ENCODE data around the gene SCRN3.

The SCRN3 gene

GRCh38 chr2:174412256-174412655 is 16.7 kb downstream of the SCRN3 start:
- Histone ChIP-seq H2AFZ (ENCODE audit: low read depth, low read length) (no peak overlapping the region), H3K79me2 (ENCODE audit: low read length) (no peaks in the 10 kb centered on the region), H3K36me3 (replicated peaks; ENCODE audit: low read depth, low read length) (no peaks in the 10 kb centered on the region), H3K9ac (ENCODE audit: low read length) (no peak overlapping the region), H3K4me1 (ENCODE audit: low read length) (no peaks in the 10 kb centered on the region), H3K9me3 (ENCODE audit: insufficient read depth, low read length) (no peaks in the 10 kb centered on the region), H3K4me2 (ENCODE audit: low read length) (no peak overlapping the region), H3K4me3 (ENCODE audit: low read length) (no peak overlapping the region), H3K27me3 (ENCODE audit: low read depth, low read length) (no peaks in the 10 kb centered on the region), H4K20me1 (ENCODE audit: insufficient read depth, low read length) (no peaks in the 10 kb centered on the region), H3K27ac (ENCODE audit: low read length) (no peak overlapping the region)
- TF ChIP-seq EZH2phosphoT487 (IDR thresholded peaks at IDR 0.05; ENCODE audit: low read depth) (no peak), CTCF (IDR thresholded peaks at IDR 0.05; ENCODE audit: low read depth, low read length) (no peak)

- no peak overlapping the region for H2AFZ ChIP-seq (ENCODE audit: low read depth, low read length)
- TF ChIP-seq EZH2phosphoT487 (IDR thresholded peaks at IDR 0.05; ENCODE audit: low read depth) (no peak), CTCF (IDR thresholded peaks at IDR 0.05; ENCODE audit: low read depth, low read length) (no peak)
- H3K79me2 ChIP-seq (ENCODE audit: low read length), result no peaks in the 10 kb centered on the region
- no peak overlapping the region for H3K9ac ChIP-seq (ENCODE audit: low read length)
- H4K20me1 ChIP-seq (ENCODE audit: insufficient read depth, low read length), result no peaks in the 10 kb centered on the region
- no peak overlapping the region for H3K27ac ChIP-seq (ENCODE audit: low read length)
- H3K9me3 ChIP-seq (ENCODE audit: insufficient read depth, low read length), result no peaks in the 10 kb centered on the region
- H3K27me3 ChIP-seq (ENCODE audit: low read depth, low read length), result no peaks in the 10 kb centered on the region
- no peaks in the 10 kb centered on the region for H3K4me1 ChIP-seq (ENCODE audit: low read length)
- H3K4me2 ChIP-seq (ENCODE audit: low read length), result no peak overlapping the region
- H3K4me3 ChIP-seq (ENCODE audit: low read length), result no peak overlapping the region
- no peaks in the 10 kb centered on the region for H3K36me3 ChIP-seq (replicated peaks; ENCODE audit: low read depth, low read length)
These were observed 32.7 kb downstream of the SCRN3 start for GRCh38 chr2:174428214-174428613.

- Histone ChIP-seq H3K9me3 (ENCODE audit: insufficient read depth, low read length) (no peaks in the 10 kb centered on the region), H3K9ac (ENCODE audit: low read length) (no peak overlapping the region), H3K27ac (ENCODE audit: low read length) (no peak overlapping the region), H3K4me3 (ENCODE audit: low read length) (no peak overlapping the region), H4K20me1 (ENCODE audit: insufficient read depth, low read length) (no peaks in the 10 kb centered on the region), H2AFZ (ENCODE audit: low read depth, low read length) (no peak overlapping the region), H3K79me2 (ENCODE audit: low read length) (no peaks in the 10 kb centered on the region), H3K36me3 (replicated peaks; ENCODE audit: low read depth, low read length) (no peaks in the 10 kb centered on the region), H3K27me3 (ENCODE audit: low read depth, low read length) (no peaks in the 10 kb centered on the region), H3K4me2 (ENCODE audit: low read length) (no peak overlapping the region), H3K4me1 (ENCODE audit: low read length) (no peaks in the 10 kb centered on the region)
- TF ChIP-seq CTCF (IDR thresholded peaks at IDR 0.05; ENCODE audit: low read depth, low read length) (no peak), EZH2phosphoT487 (IDR thresholded peaks at IDR 0.05; ENCODE audit: low read depth) (no peak)
These were observed 34.5 kb downstream of the SCRN3 start for GRCh38 chr2:174430066-174430465.

- H4K20me1 ChIP-seq (ENCODE audit: insufficient read depth, low read length), result no peaks in the 10 kb centered on the region
- no peak overlapping the region for H3K9ac ChIP-seq (ENCODE audit: low read length)
- H3K36me3 ChIP-seq (replicated peaks; ENCODE audit: low read depth, low read length), result no peaks in the 10 kb centered on the region
- TF ChIP-seq EZH2phosphoT487 (IDR thresholded peaks at IDR 0.05; ENCODE audit: low read depth), result no peak
- no peak for TF ChIP-seq CTCF (IDR thresholded peaks at IDR 0.05; ENCODE audit: low read depth, low read length)
- no peaks in the 10 kb centered on the region for H3K79me2 ChIP-seq (ENCODE audit: low read length)
- no peak overlapping the region for H2AFZ ChIP-seq (ENCODE audit: low read depth, low read length)
- no peaks in the 10 kb centered on the region for H3K27me3 ChIP-seq (ENCODE audit: low read depth, low read length)
- no peaks in the 10 kb centered on the region for H3K4me1 ChIP-seq (ENCODE audit: low read length)
- no peak overlapping the region for H3K4me3 ChIP-seq (ENCODE audit: low read length)
- H3K27ac ChIP-seq (ENCODE audit: low read length), result no peak overlapping the region
- no peak overlapping the region for H3K4me2 ChIP-seq (ENCODE audit: low read length)
- no peaks in the 10 kb centered on the region for H3K9me3 ChIP-seq (ENCODE audit: insufficient read depth, low read length)
These were observed 36.4 kb downstream of the SCRN3 start for GRCh38 chr2:174431902-174432301.

All from OCI-LY3 (cell line).